ENCODE results near the gene JAZF1. TPM values are rescaled to one million over a fixed set of nuclear protein-coding genes. Genes with fewer than 3 reads are reported as not detected.

Gene JAZF1
- total RNA-seq, 1 experiment from 2014 or later, result 9.1 TPM

GRCh38 chr7:28140979-28141378 lies 39.6 kb downstream of the JAZF1 start:
- WGBS (ENCODE audit: extremely low coverage, insufficient read length, low lambda C conversion rate), result no CpG with 5 or more reads among the region's 1 CpG
- no peak overlapping the region for H2BK120ac ChIP-seq (ENCODE audit: low read depth, low read length, poor library complexity, severe bottlenecking)
- Mint-ChIP-seq H3K27me3 (ENCODE audit: low read depth) (no peaks in the 10 kb centered on the region), H3K4me3 (no peak overlapping the region), H3K4me1 (peaks cover 16 to 20% of the 10 kb centered on the region in 2 experiments), H3K36me3 (ENCODE audit: insufficient read depth in 1 of 3, low read depth in 3 of 3) (0 out of 7 replicates have a peak, but pooled peaks cover 0 to 4% (median 0%) of the 10 kb centered on the region in 3 experiments), H3K27ac (no peak overlapping the region; a peak in 1 of 7 replicates), H3K9me3 (no peaks in the 10 kb centered on the region; a peak in 1 of 5 replicates)
- H2BK15ac ChIP-seq (ENCODE audit: low read depth, low read length), result no peak overlapping the region
- no peak overlapping the region for H4K91ac ChIP-seq (ENCODE audit: insufficient read length, low read depth, low read length)
- H3K27ac ChIP-seq (ENCODE audit: insufficient read length, low read depth, low read length), result no peak overlapping the region
- H2BK12ac ChIP-seq (ENCODE audit: insufficient read length, low read depth, low read length), result no peak overlapping the region
- no peak for TF ChIP-seq CTCF (conservative IDR thresholded peaks at IDR 0.05)
- no peaks in the 10 kb centered on the region for H3K23me2 ChIP-seq (ENCODE audit: insufficient read length, low read depth, low read length, poor library complexity, severe bottlenecking)
- no peaks in the 10 kb centered on the region; the same call in 1 of the 2 replicates for H3K4me1 ChIP-seq (ENCODE audit: insufficient read depth, low read length)
- H3K9ac ChIP-seq (ENCODE audit: extremely low read depth, insufficient read length, low read length), result no peak overlapping the region
- no peak overlapping the region for H2BK5ac ChIP-seq (ENCODE audit: insufficient read length, low read length)
- H2AK5ac ChIP-seq (ENCODE audit: insufficient read length, low read length), result no peak overlapping the region
- H3K56ac ChIP-seq (ENCODE audit: insufficient read length, low read depth, low read length), result no peak overlapping the region
- H2BK20ac ChIP-seq (ENCODE audit: low read depth, low read length, poor library complexity, severe bottlenecking), result no peak overlapping the region
- H3K14ac ChIP-seq (ENCODE audit: insufficient read depth, low read length), result no peak overlapping the region
- no peaks in the 10 kb centered on the region for H3K79me1 ChIP-seq (ENCODE audit: insufficient read depth, low read depth, low read length, poor library complexity, severe bottlenecking)
- H3K27me3 ChIP-seq (ENCODE audit: insufficient read depth, low read length), result no peaks in the 10 kb centered on the region
- no peak overlapping the region for H3K18ac ChIP-seq (ENCODE audit: insufficient read length, low read depth, low read length)
- no peak overlapping the region for H3K23ac ChIP-seq (ENCODE audit: insufficient read length, low read depth, low read length)
- H3K4ac ChIP-seq (ENCODE audit: low read depth, low read length), result no peak overlapping the region
- H4K20me1 ChIP-seq (ENCODE audit: control insufficient read depth, insufficient read depth, insufficient read length), result no peaks in the 10 kb centered on the region
- no peak overlapping the region for H4K5ac ChIP-seq (ENCODE audit: insufficient read length, low read depth, low read length)
- no peak overlapping the region for H4K8ac ChIP-seq (replicated peaks; ENCODE audit: insufficient read length, low read depth, low read length)
- H2AFZ ChIP-seq (ENCODE audit: low read length), result no peak overlapping the region
- no peak overlapping the region for H3T11ph ChIP-seq (ENCODE audit: low read length)
- no peaks in the 10 kb centered on the region for H3K9me3 ChIP-seq (ENCODE audit: control insufficient read depth, low read depth, low read length)
- H3K79me2 ChIP-seq (ENCODE audit: insufficient read depth, low read length), result no peaks in the 10 kb centered on the region
- DNase-seq, result no peak
- H3K4me2 ChIP-seq (ENCODE audit: insufficient read depth, insufficient read length, low read length), result no peak overlapping the region
